ENCODE data around the gene UBE3D. TPM values are rescaled to one million over a fixed set of nuclear protein-coding genes. Genes with fewer than 3 reads are reported as not detected.

Gene UBE3D
- total RNA-seq, 1 experiment from 2014 or later: 38.0 TPM

- intact Hi-C loops (cut with micrococcal nuclease; ENCODE audit: unreplicated experiment): no loop called here
- DNase-seq (ENCODE audit: low spot score): no peak
- BruUV-seq (replicated peaks): no TSS peak
- CTCF ChIA-PET: no interaction called here
- Histone ChIP-seq H3K36me3 (ENCODE audit: insufficient read depth, low read length, poor library complexity, severe bottlenecking) (no peaks in the 10 kb centered on the region), H3K4me1 (ENCODE audit: insufficient read depth, low read length, poor library complexity, severe bottlenecking) (peaks cover 13% of the 10 kb centered on the region), H3K27ac (ENCODE audit: low read depth, low read length, poor library complexity, severe bottlenecking) (no peak overlapping the region), H3K4me3 (ENCODE audit: low read depth, low read length, poor library complexity, severe bottlenecking) (no peak overlapping the region), H3K27me3 (replicated peaks; ENCODE audit: insufficient read depth, low read depth, low read length, poor library complexity) (no peaks in the 10 kb centered on the region), H3K9me3 (ENCODE audit: low read depth, low read length, poor library complexity, severe bottlenecking) (no peaks in the 10 kb centered on the region)
- TF ChIP-seq CTCF (conservative IDR thresholded peaks at IDR 0.05; ENCODE audit: low read depth, low read length) (no peak), EZH2 (IDR thresholded peaks at IDR 0.05; ENCODE audit: borderline replicate concordance, low read depth, low read length, poor library complexity, severe bottlenecking) (no peak)
- POLR2A ChIA-PET (ENCODE audit: low non-redundant PET): no interaction called here
These were observed 96.9 kb downstream of the UBE3D start for GRCh38 chr6:82968708-82969107.

GRCh38 chr6:82963191-82963925 is 102.3 kb downstream of the UBE3D start:
- intact Hi-C loops (cut with micrococcal nuclease; ENCODE audit: unreplicated experiment): no loop called here
- no peak overlapping the region for H3K4me3 ChIP-seq (ENCODE audit: low read depth, low read length, poor library complexity, severe bottlenecking)
- no TSS peak for BruUV-seq (replicated peaks)
- no peaks in the 10 kb centered on the region for H3K9me3 ChIP-seq (ENCODE audit: low read depth, low read length, poor library complexity, severe bottlenecking)
- H3K27ac ChIP-seq (ENCODE audit: low read depth, low read length, poor library complexity, severe bottlenecking): no peak overlapping the region
- POLR2A ChIA-PET (ENCODE audit: low non-redundant PET): no interaction called here
- no peaks in the 10 kb centered on the region for H3K36me3 ChIP-seq (ENCODE audit: insufficient read depth, low read length, poor library complexity, severe bottlenecking)
- peaks cover 21% of the 10 kb centered on the region for H3K4me1 ChIP-seq (ENCODE audit: insufficient read depth, low read length, poor library complexity, severe bottlenecking)
- no peak for TF ChIP-seq EZH2 (IDR thresholded peaks at IDR 0.05; ENCODE audit: borderline replicate concordance, low read depth, low read length, poor library complexity, severe bottlenecking)
- no peak for TF ChIP-seq CTCF (conservative IDR thresholded peaks at IDR 0.05; ENCODE audit: low read depth, low read length)
- DNase-seq (ENCODE audit: low spot score): no peak
- no peaks in the 10 kb centered on the region for H3K27me3 ChIP-seq (replicated peaks; ENCODE audit: insufficient read depth, low read depth, low read length, poor library complexity)
- CTCF ChIA-PET: no interaction called here

GRCh38 chr6:82959385-82959941 is 106.2 kb downstream of the UBE3D start:
- Histone ChIP-seq H3K27ac (ENCODE audit: low read depth, low read length, poor library complexity, severe bottlenecking) (peak overlapping the region; percentile 35), H3K36me3 (ENCODE audit: insufficient read depth, low read length, poor library complexity, severe bottlenecking) (no peaks in the 10 kb centered on the region), H3K4me3 (ENCODE audit: low read depth, low read length, poor library complexity, severe bottlenecking) (no peak overlapping the region), H3K9me3 (ENCODE audit: low read depth, low read length, poor library complexity, severe bottlenecking) (no peaks in the 10 kb centered on the region), H3K4me1 (ENCODE audit: insufficient read depth, low read length, poor library complexity, severe bottlenecking) (peaks cover 32% of the 10 kb centered on the region), H3K27me3 (replicated peaks; ENCODE audit: insufficient read depth, low read depth, low read length, poor library complexity) (no peaks in the 10 kb centered on the region)
- intact Hi-C loops (cut with micrococcal nuclease; ENCODE audit: unreplicated experiment): no loop called here
- no TSS peak for BruUV-seq (replicated peaks)
- ChIA-PET CTCF (interaction anchor here (0.7 kb wide), 1 partner anchor 14 kb away, joined by 17 read pairs; no protein-coding TSS in a partner anchor), POLR2A (ENCODE audit: low non-redundant PET) (interaction anchor here (0.6 kb wide), 1 partner anchor 625 kb away, joined by 3 read pairs; no protein-coding TSS in a partner anchor)
- TF ChIP-seq EZH2 (IDR thresholded peaks at IDR 0.05; ENCODE audit: borderline replicate concordance, low read depth, low read length, poor library complexity, severe bottlenecking) (no peak), CTCF (conservative IDR thresholded peaks at IDR 0.05; ENCODE audit: low read depth, low read length) (no peak)
- DNase-seq (ENCODE audit: low spot score): peak; percentile 54
